ENCODE measurements around the gene HRH3.

HRH3 gene

GRCh38 chr20:62258499-62259293 lies 38.6 kb upstream of the HRH3 start:
- H3K36me3 ChIP-seq (ENCODE audit: insufficient read depth, low read length), result peaks cover 5% of the 10 kb centered on the region; the same call in 1 of the 2 replicates
- no peak overlapping the region for H3K27ac ChIP-seq (ENCODE audit: low read depth, low read length)
- no peaks in the 10 kb centered on the region for H3K79me2 ChIP-seq (ENCODE audit: control insufficient read depth, insufficient read depth, low read length, unreplicated experiment)

DNA sequence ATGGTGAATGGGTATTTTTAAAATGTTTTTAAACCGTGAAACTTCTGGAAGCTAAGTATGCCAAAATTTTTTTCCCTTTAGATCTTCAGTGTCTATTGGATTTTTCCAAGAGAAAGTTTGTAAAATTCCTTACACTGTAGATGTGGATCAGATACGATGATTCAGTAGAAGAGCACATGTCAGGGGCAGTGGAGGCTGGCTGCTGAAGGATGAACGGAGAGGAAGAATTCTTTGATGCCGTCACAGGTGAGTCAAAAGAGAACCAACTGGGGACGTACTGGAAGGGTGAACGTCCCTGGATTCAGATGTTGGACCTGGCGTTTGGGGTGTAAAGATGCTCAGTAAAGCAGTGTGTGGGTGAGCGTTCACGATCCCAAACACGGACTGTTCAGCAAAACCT lies 35.9 kb upstream of the HRH3 start:
- Histone ChIP-seq H2AFZ (ENCODE audit: low read length, unreplicated experiment) (no peak overlapping the region), H3K27ac (ENCODE audit: low read depth, low read length) (no peak overlapping the region), H3K27me3 (ENCODE audit: insufficient read depth, low read length) (no peaks in the 10 kb centered on the region), H3K36me3 (ENCODE audit: insufficient read depth, low read length) (no peaks in the 10 kb centered on the region; the same call in 1 of the 2 replicates), H3K4me1 (ENCODE audit: control insufficient read depth, insufficient read depth, low read length, unreplicated experiment) (peaks cover 22% of the 10 kb centered on the region), H3K4me3 (ENCODE audit: low read depth, low read length) (no peak overlapping the region), H3K79me2 (ENCODE audit: control insufficient read depth, insufficient read depth, low read length, unreplicated experiment) (peaks cover 3% of the 10 kb centered on the region)

More at GRCh38 chr20:62258499-62259293, 38.6 kb upstream of the HRH3 start:
- Histone ChIP-seq H3K27me3 (ENCODE audit: insufficient read depth, low read length) (no peaks in the 10 kb centered on the region), H3K4me3 (ENCODE audit: low read depth, low read length) (no peak overlapping the region), H3K4me1 (ENCODE audit: control insufficient read depth, insufficient read depth, low read length, unreplicated experiment) (peaks cover 13% of the 10 kb centered on the region), H2AFZ (ENCODE audit: low read length, unreplicated experiment) (no peak overlapping the region)

DNA sequence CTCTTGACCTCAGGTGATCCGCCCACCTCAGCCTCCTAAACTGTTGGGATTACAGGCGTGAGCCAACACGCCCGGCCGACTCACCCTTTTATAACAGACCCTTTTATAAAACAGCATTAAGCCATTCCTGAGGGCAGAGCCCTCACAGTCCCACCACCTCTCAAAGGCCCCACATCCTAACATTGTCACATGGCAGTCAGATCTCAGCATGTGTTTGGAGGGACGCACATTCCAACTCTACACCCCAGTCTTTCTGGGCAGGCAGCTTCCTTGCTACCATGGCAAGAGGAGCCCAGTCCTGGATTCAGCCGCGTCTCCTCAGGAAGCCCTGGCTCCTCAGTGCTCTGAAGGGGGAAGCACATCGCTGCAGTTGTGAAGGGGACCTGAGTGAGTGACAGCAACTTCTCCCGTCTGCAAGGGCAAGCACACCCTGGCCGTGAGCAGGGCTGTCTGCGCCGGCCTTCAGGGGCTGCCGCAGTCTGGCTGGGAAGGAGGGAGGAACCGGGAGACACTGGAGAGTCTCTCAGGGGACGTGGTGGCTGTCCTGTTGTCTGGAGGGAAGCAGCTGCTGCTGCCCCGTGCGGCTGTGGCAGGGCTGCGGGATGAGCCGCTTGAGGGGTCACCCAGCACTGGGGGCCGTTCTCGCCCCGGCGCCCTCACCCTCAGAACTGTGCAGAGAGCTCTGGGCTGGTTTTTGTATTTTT lies 34.1 kb upstream of the HRH3 start:
- H3K36me3 ChIP-seq (ENCODE audit: insufficient read depth, low read length), result no peaks in the 10 kb centered on the region; the same call in 1 of the 2 replicates
- H2AFZ ChIP-seq (ENCODE audit: low read length, unreplicated experiment), result no peak overlapping the region
- H3K79me2 ChIP-seq (ENCODE audit: control insufficient read depth, insufficient read depth, low read length, unreplicated experiment), result peaks cover 3% of the 10 kb centered on the region
- no peak overlapping the region for H3K4me3 ChIP-seq (ENCODE audit: low read depth, low read length)
- no peak overlapping the region for H3K27ac ChIP-seq (ENCODE audit: low read depth, low read length)
- H3K4me1 ChIP-seq (ENCODE audit: control insufficient read depth, insufficient read depth, low read length, unreplicated experiment), result peaks cover 22% of the 10 kb centered on the region
- no peaks in the 10 kb centered on the region for H3K27me3 ChIP-seq (ENCODE audit: insufficient read depth, low read length)

- Histone ChIP-seq H3K79me2 (ENCODE audit: control insufficient read depth, insufficient read depth, low read length, unreplicated experiment) (peaks cover 7% of the 10 kb centered on the region), H3K36me3 (ENCODE audit: insufficient read depth, low read length) (no peaks in the 10 kb centered on the region), H3K27ac (ENCODE audit: low read depth, low read length) (no peak overlapping the region), H2AFZ (ENCODE audit: low read length, unreplicated experiment) (no peak overlapping the region), H3K27me3 (ENCODE audit: insufficient read depth, low read length) (no peaks in the 10 kb centered on the region), H3K4me3 (ENCODE audit: low read depth, low read length) (no peak overlapping the region), H3K4me1 (ENCODE audit: control insufficient read depth, insufficient read depth, low read length, unreplicated experiment) (peaks cover 16% of the 10 kb centered on the region)
These were observed 33.3 kb upstream of the HRH3 start for GRCh38 chr20:62253398-62253797.

- Histone ChIP-seq H3K27ac (ENCODE audit: low read depth, low read length) (no peak overlapping the region), H3K4me1 (ENCODE audit: control insufficient read depth, insufficient read depth, low read length, unreplicated experiment) (peaks cover 9% of the 10 kb centered on the region), H3K79me2 (ENCODE audit: control insufficient read depth, insufficient read depth, low read length, unreplicated experiment) (peaks cover 7% of the 10 kb centered on the region), H3K36me3 (ENCODE audit: insufficient read depth, low read length) (no peaks in the 10 kb centered on the region), H3K27me3 (ENCODE audit: insufficient read depth, low read length) (no peaks in the 10 kb centered on the region), H3K4me3 (ENCODE audit: low read depth, low read length) (no peak overlapping the region), H2AFZ (ENCODE audit: low read length, unreplicated experiment) (no peak overlapping the region)
These were observed 32.4 kb upstream of the HRH3 start for GRCh38 chr20:62252342-62252966.

DNA sequence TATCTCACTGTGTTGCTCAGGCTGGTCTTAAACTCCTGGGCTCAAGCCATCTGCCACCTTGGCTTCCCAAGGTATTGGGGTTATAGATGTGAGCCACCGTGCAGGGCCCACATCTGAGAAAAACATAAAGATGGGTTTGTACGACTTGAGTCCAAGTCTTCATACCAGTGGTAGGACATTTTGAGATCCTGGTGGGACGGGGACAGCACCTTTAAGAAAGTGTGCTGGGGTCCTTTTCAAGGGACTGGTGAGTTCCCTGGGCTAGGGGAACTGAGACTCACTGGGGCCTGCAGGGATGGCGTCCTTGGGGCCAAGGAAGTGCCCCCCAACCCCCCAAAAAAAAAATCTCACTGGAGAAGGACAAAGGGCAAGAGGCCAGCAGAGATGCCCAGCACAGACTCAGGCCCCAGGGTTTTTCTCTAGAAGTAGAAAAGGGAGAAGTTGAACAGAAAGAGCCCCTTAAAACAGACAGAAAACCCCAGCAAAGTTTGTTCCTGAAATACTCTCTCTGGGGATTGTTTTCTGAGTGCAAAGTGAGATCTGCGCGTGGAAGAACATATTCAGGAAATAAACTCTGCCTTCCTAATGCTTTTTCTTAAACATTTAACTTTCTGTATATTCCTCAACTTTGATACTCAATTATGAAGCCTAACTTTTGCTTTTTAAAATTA lies 28.9 kb upstream of the HRH3 start:
- Histone ChIP-seq H3K79me2 (ENCODE audit: control insufficient read depth, insufficient read depth, low read length, unreplicated experiment) (peaks cover 19% of the 10 kb centered on the region), H2AFZ (ENCODE audit: low read length, unreplicated experiment) (no peak overlapping the region), H3K4me1 (ENCODE audit: control insufficient read depth, insufficient read depth, low read length, unreplicated experiment) (peaks cover 9% of the 10 kb centered on the region), H3K27ac (ENCODE audit: low read depth, low read length) (no peak overlapping the region), H3K36me3 (ENCODE audit: insufficient read depth, low read length) (no peaks in the 10 kb centered on the region), H3K4me3 (ENCODE audit: low read depth, low read length) (no peak overlapping the region), H3K27me3 (ENCODE audit: insufficient read depth, low read length) (no peaks in the 10 kb centered on the region)

- H3K36me3 ChIP-seq (ENCODE audit: insufficient read depth, low read length), result no peaks in the 10 kb centered on the region
- peaks cover 2% of the 10 kb centered on the region for H3K4me1 ChIP-seq (ENCODE audit: control insufficient read depth, insufficient read depth, low read length, unreplicated experiment)
- H2AFZ ChIP-seq (ENCODE audit: low read length, unreplicated experiment), result no peak overlapping the region
- H3K79me2 ChIP-seq (ENCODE audit: control insufficient read depth, insufficient read depth, low read length, unreplicated experiment), result peaks cover 19% of the 10 kb centered on the region
- H3K4me3 ChIP-seq (ENCODE audit: low read depth, low read length), result no peak overlapping the region
- no peak overlapping the region for H3K27ac ChIP-seq (ENCODE audit: low read depth, low read length)
- no peaks in the 10 kb centered on the region for H3K27me3 ChIP-seq (ENCODE audit: insufficient read depth, low read length)
These were observed 27.0 kb upstream of the HRH3 start for GRCh38 chr20:62246872-62247652.

DNA sequence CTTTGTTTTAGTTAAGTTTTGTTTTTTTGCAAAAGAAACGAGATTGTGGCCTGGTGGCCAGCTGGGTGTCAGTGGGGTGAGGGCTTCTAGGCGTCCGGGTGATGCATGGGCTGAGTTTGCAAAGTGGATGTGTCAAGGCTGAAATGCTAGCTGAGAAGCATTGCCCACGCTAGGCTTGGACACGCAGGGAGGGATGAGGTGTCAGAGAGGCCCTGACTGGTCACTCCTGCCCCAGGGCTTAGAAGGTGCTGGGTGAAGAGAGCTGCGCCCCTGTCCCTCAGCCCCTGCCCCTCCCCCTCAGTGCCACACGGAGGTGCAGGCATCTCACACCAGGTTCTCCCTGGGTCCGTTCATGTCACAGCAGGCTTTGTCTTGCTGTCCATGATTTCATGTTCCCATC lies 26.4 kb upstream of the HRH3 start:
- H3K4me1 ChIP-seq (ENCODE audit: control insufficient read depth, insufficient read depth, low read length, unreplicated experiment), result no peaks in the 10 kb centered on the region
- H3K27ac ChIP-seq (ENCODE audit: low read depth, low read length), result no peak overlapping the region

GRCh38 chr20:62245911-62246280 lies 25.8 kb upstream of the HRH3 start:
- no peaks in the 10 kb centered on the region for H3K36me3 ChIP-seq (ENCODE audit: insufficient read depth, low read length)
- H3K27ac ChIP-seq (ENCODE audit: low read depth, low read length), result no peak overlapping the region
- no peaks in the 10 kb centered on the region for H3K4me1 ChIP-seq (ENCODE audit: control insufficient read depth, insufficient read depth, low read length, unreplicated experiment)
- H2AFZ ChIP-seq (ENCODE audit: low read length, unreplicated experiment), result no peak overlapping the region
- no peaks in the 10 kb centered on the region for H3K27me3 ChIP-seq (ENCODE audit: insufficient read depth, low read length)
- peaks cover 21% of the 10 kb centered on the region for H3K79me2 ChIP-seq (ENCODE audit: control insufficient read depth, insufficient read depth, low read length, unreplicated experiment)
- no peak overlapping the region for H3K4me3 ChIP-seq (ENCODE audit: low read depth, low read length)

More for the DNA sequence above, 26.4 kb upstream of the HRH3 start:
- H3K79me2 ChIP-seq (ENCODE audit: control insufficient read depth, insufficient read depth, low read length, unreplicated experiment), result peaks cover 19% of the 10 kb centered on the region
- no peaks in the 10 kb centered on the region for H3K27me3 ChIP-seq (ENCODE audit: insufficient read depth, low read length)
- H3K36me3 ChIP-seq (ENCODE audit: insufficient read depth, low read length), result no peaks in the 10 kb centered on the region
- H2AFZ ChIP-seq (ENCODE audit: low read length, unreplicated experiment), result no peak overlapping the region
- H3K4me3 ChIP-seq (ENCODE audit: low read depth, low read length), result no peak overlapping the region

GRCh38 chr20:62244644-62245108 lies 24.6 kb upstream of the HRH3 start:
- Histone ChIP-seq H3K4me1 (ENCODE audit: control insufficient read depth, insufficient read depth, low read length, unreplicated experiment) (no peaks in the 10 kb centered on the region), H3K79me2 (ENCODE audit: control insufficient read depth, insufficient read depth, low read length, unreplicated experiment) (peaks cover 32% of the 10 kb centered on the region), H2AFZ (ENCODE audit: low read length, unreplicated experiment) (no peak overlapping the region), H3K4me3 (ENCODE audit: low read depth, low read length) (no peak overlapping the region), H3K27ac (ENCODE audit: low read depth, low read length) (no peak overlapping the region), H3K36me3 (ENCODE audit: insufficient read depth, low read length) (no peaks in the 10 kb centered on the region), H3K27me3 (ENCODE audit: insufficient read depth, low read length) (no peaks in the 10 kb centered on the region)

Measured in ACC112 (cell line).